HG02571 (cell line): ENCODE results near the gene RNF32.
A peak's percentile ranks its signal among the peaks of the same experiment; 100 is the strongest.

Experiments
- ATAC-seq: cut with Tn5 transposase; IDR thresholded peaks from one replicate; pipeline ENCODE4 v1.9.1; 2021; ENCODE audit warnings: mild to moderate bottlenecking, moderate library complexity; ENCODE audit not compliant: unreplicated experiment

Gene RNF32

DNA sequence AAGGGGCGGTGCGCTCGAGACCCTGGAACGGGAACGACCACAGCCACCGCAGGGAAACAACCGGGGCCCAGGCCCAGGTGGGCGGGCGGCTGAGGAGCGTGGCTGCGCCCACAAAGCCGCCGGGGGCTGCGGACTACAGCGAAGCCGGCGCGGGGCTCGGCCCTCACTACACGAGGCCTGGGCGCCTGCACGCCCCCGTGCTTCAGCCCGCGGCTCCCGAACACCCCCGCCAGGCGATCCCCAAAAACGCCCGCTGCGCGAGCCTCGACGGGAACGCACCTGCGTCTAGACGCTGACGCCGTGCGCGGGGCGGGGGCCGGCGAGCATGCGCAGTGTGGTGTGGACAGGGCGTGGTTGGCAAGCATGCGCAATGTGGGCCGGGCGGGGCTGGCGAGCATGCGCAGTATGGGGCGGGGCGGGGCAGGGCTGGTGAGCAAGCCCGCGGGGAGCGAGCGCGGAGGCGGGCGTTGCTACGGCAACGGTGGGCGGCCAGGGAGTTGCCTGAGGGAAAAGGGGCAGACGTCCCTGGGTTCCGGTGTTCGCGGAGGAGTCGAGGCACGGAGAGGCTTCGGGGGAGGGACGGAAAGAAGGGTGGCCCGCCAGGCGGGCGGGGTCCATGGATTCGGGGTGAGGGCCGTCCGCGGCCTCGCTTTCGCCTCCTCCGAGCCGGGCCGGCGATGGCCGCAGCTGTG is at the start of gene RNF32:
Gene RNF32, plus strand, starts transcription at position 518 of the 692 bp plus-strand sequence. CDS start 3,104 bp downstream, outside the sequence.
- peak; percentile 83 for ATAC-seq

DNA sequence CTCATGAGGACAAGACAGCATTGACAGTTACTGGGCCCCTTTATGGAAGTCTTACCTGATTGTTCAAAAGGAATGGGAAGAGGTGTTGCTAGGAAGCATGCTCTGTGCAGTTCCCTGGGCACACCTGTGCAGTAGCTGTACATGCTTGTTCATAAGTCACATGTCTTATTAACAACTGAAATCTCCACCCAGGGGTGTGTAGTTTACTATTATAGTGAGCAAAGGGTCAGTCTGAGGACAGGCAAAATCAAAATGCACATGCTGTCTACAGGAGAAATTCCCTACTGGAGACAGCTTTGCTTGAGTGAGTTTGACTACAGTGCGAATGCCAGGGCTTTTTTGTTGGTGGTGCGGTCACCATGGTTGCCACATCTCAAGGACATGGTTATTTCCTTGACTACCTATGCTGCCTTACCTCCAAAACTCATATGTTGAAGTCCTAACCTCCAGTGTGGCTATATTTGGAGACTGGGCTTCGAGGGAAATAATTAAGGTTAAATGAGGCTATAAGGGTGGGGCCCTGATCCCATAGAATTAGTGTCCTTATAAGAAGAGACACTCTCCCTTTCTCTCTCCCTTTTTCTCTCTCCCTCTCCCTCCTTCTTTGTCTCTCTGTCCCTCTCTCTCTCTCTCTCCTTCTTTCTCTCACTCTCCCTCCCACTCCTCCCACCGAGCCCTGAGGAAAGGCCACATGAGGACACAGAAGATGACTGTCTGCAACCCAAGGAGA is 48.3 kb upstream of the RNF32 start:
- ATAC-seq, result no peak

DNA sequence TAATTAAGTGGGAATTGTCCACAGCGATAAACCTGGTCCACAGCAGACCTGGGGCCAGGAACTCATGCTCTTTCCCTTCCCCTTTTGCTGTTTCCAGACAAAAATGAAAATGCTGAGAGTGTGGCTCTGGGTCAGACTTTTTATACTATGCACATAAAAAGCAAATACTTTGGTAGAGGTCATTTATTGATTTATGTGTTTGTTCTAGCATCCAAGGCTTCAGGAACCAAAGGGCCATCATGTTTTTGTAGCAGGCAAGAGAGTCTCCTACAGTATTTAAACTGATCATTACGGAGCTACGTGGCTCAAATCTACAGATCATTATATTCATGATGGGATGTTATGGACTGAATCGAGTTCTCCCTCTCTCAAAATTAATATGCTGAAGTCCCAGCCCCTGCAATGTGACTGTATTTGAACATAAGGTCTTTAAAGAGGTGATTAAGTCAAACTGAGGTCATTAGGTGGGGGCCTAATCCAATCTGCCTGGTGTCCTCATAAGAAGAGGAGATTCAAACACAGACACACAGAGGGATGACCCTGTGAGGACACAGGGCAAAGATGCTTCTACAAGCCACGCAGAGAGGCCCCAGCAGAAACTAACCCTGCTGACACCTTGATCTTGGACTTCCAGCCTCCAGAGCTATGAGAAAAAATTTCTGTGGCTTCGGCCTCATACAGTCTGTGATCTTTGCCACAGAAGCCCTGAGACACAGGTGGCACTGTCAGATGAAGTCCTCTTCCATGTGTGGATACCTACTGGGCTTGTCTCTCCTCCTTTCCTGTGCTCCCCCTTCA is 46.1 kb upstream of the RNF32 start:
- no peak for ATAC-seq

DNA sequence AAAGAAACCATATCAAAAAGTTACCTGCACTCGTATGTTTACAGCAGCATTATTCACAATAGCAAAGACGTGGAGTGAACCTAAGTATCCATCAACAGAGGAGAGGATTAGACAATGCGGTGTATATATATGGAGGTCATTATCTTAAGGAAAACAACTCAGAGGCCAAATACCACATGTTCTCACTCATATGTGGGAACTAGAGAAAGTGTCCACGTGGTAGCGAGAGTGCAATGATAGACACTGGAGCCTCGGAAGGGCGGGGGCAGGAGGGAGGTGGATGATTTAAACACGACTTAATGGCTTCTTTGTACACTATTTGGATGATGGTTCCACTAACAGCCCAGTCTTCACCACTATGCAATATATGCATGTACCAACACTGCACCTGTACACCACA is 40.1 kb upstream of the RNF32 start:
- no peak for ATAC-seq

DNA sequence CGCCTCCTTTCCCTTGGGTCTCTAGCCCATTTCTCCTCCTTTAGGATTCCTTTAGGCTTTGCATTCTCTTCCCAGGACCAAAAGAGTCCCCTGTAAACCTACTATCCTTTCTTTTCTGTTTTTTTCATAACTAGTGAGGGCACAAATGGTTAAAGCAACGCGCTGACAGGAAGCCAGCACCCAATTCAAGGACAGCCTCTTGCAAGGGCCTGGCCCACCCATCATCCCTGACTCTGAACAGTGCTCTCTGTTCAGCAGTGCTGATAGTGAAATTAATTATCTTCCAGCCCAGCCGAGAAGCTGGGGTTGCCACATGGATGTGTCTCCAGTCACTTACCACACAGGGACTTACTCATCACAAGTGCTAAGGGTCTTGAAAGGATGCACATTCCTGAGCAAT is 38.3 kb upstream of the RNF32 start:
- ATAC-seq, result no peak

DNA sequence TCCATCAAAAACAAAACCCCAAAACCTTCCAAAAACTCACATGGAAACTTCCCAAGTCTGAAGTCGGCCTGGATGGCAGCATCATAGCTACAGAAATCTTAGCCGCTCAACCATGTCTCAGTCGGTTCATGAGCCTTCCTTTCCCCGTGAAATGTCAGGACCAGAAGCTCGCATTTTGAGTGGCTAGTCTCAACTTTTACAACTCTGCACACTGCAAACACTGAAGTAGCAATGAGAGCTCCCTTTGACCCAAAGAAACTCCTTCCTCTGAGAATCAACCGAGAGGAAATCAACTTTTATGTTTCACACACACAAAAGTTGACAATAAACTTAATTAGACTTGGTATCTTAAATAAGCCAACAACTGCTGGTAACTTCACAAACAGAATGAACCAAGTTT is 37.6 kb upstream of the RNF32 start:
- ATAC-seq, result no peak

DNA sequence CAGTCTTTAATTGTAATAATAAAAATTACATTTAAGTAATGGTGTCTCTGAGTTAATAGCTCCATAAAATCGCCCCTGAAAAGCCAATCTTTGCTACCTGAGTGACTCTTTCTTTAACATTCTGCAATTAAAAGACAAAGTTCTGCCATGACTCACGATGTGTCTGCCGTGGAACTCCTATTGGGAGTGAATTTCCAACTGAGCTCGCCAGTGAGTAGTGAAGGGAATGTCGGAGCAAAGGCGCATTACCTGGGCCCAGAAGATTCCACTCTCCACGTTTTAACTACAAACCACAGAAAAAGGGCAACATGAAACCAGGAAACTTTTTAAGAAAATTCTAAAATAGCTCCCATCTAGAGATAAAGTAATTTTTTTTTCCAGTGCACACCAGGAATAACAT is 36.9 kb upstream of the RNF32 start:
- ATAC-seq, result no peak

DNA sequence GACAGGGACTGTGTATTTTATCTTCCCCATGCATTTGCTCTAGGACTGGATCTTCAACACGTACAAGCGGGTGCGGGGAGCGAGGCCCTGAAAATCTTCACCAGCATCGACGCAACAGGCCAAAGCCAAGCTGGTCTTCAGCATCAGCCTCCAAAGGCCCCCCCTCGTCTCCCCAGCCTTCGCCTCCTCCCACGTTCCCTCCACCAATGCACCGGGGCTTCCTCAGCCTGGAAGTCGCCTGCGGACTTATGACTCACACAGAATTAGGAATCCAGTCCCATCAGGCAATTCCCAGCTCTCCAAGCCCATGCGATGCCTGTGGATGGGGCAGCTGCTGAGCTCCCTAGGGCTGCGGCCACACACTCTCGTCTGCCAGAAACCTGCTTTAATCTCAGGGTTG is 36.3 kb upstream of the RNF32 start:
- no peak for ATAC-seq

DNA sequence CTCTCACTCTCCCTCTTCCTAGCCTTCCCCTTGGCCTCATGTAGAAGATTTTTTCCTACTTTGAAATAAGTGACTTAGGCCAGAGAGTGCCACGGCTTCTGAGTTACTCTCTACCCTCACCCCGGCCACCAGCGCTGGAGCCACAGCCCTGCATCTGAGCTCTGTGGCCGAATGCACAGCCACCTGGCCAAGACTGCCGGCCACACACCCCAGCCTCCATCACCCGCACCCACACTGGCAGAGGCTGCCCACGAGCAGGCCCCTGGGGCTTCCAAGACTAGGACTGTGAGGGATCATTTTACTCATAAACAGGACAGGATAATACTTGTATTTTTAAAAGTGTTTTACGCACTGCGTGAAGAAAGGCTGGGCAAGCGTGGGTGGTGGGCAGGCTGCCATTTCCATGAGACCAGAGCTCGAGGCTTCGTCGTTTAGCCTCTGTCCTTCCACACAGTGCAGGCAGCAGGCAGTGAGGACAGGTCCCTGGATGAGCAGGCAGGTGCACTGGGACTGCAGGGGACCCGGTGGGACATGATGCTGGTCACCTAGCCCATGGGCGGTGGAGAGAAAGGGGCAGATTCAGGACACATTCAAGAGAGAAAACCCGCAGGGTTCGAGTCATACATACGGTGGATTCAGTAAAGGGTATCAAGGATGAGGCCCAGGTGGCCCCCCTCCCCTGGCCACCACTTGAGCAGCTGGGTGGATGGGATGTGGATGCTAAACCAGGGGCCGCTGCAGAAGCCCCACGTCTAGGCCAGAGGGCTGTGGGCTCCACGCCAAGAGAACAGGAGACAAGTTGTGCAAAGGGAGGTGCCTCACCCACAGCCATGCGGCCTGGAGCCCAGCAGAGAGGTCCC is 35.5 kb upstream of the RNF32 start:
- ATAC-seq, result no peak

DNA sequence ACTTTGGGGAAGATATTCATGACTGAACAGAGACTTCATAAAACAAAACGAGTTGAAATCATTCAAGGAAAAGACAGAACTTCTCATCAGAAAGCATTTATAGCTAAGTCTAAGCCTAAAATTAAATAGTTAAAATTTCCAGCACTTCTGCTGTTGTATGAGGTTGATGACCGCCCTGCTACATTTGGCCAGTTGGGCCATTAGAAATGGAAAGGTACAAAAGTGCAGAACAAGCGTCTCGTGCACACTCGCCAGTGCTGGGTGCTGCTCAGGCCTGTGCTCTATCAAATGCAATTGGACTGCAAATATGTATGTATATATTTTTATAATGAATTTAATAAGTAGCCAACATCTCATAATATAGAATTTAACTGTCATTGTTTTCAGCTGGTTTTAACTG is 34.4 kb upstream of the RNF32 start:
- no peak for ATAC-seq

DNA sequence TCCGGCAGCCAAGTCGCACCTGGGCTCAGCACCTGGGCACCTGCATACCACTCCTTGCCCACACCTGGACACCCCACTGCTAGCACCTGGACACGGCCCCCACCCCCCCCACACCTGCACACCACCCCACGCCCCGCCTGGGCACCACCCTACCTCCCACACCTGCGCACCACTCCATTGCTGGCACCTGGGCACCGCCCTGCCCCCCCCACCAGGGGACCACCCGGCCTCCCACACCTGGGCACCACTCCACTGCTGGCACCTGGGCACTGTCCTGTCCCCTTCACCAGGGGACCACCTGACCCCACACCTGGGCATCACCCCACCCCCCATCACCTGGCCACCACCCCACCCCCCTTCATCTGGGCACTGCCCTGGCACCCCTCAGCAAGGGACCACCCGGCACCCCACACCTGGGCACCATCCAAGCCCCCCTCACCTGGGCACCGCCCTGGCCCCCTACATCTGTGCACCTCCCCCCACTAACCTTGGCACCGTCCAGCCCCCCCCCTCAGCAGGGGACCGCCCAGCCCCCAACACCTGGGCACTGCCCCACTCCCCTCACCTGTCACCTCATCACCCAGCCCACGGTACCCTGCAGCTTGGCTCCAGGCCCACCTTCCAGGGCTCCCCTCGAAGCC is 33.8 kb upstream of the RNF32 start:
- no peak for ATAC-seq

DNA sequence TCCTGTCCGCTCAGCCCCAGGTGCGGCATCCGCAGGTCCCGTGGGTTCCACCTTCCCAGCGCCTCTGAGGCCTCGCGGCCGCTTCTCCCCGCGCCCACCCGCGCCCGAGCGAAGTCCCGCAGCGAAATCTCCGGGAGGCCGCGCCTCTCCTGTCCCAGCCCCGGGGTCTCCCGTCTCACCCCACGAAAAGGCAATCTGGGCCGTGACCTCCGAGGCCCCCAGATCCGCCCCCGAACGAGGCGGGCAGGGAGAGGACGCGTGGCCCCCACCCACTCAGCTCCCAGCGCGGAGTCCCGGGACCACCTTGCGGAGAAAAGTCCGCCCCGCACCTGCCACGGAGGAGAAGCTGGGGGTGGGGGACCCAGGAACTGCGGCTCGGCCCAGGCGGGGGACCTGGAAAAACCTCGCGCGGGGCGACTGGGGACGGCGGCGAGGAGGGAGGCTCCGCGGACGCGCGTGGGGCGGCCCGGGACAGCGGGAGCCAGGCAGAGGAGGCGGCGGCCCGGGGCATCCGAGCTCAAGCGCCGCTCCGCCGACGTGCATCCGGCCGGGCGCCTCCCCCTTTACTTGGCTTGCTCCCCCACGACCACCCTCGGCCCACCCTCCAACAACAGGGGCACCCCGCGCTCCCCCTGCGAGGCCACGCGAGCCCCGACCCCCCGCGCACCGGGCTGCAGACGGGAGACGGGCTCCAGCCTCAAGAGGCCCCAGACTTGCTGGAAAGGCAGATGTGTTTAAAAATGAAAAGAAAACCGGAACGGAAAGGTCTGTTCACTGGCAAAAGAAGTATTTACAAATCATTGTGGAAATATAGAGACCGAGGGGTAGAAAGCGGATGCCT is 33.0 kb upstream of the RNF32 start:
- ATAC-seq, result no peak

DNA sequence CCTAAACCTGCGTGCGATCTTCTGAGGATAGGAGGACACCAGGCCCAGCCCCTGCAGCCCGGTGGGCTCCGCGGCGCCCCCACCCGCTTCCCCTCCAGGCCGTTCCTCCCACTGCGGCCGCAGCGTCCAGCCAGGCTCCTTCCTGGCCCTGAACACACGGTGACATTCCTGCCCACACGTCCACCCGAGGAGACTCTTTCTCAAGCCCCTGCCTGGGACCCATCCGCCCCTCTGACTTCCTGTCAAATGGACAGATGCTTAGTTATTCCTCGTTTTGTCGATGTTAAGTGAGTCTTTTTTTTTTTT is 32.4 kb upstream of the RNF32 start:
- ATAC-seq, result no peak

DNA sequence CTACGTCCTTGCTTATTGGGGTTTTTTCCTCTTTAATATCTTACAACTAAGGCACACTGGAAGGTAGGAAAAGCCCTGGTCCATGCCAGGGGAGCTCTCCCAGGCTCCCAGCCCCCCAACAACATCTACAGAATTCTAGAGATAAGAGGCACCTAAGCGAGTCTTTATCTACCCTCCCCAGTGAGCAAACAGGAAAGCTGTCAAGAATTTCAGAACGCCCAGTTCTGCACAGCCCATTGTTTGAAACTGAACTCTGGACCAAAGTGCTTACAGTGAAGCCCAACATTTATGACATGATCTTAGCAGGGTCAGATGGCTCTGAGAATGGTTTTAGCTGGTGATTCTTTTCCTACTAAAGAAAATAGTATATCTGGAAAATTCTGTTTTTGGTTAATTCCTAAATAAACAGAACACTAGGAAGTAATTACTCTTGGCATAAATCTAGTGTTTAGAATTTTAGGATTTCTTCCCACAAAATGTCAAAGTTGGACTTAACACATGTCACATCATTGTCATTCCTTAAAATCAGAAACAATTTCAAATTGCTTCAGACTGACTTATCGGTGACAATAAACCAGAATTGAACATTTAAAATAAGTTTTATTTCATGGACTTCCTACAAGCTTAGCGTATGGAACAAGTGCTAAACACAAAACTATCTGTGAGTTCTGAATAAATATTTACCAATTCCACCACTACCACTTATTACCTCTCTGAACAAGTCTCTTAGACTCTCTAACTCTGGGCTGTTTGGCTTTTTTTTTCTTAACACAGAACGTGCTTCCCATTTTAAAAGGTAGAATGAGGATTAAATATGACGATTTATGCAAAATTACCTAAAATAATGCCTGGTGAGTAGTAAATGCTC is 31.3 kb upstream of the RNF32 start:
- no peak for ATAC-seq

DNA sequence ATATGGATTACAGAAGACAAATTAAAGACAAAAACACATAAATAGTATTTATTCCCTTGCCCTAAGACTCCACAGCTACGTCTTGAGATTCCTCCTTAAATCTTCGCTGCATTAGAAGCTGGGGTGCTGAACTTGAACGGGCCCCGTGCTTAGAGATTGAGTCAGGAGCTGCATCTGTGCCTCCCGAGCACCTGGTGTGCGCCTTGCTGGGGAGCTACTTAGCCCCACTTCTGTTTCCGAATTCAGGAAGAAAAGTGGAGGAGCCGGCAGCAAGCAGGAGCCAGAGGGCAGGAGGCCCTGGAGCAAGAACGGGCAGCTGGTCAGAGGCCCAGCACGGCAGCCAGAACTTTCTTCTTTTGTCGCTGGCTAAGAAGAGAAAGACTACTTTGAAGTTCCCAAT is 30.4 kb upstream of the RNF32 start:
- ATAC-seq, result no peak

DNA sequence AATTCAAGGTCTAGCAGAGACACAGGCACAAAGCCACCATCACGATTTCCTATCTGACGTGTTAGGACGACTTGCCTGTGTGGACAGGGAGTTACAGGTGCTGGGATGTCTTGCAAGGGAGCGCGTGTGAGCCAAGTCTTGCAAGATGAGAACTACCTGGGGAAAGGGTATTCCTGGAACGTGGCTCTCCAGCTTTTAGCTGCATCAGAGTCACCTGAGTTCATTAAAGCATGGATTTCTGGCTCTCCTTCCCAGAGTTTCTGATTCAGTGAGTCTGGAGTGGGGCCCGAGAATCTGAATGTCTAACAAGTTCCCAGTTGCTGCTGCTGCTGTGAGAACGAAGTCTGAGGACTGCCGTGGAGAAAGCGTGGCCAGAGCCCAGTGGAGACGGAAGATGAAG is 30.0 kb upstream of the RNF32 start:
- ATAC-seq, result no peak

DNA sequence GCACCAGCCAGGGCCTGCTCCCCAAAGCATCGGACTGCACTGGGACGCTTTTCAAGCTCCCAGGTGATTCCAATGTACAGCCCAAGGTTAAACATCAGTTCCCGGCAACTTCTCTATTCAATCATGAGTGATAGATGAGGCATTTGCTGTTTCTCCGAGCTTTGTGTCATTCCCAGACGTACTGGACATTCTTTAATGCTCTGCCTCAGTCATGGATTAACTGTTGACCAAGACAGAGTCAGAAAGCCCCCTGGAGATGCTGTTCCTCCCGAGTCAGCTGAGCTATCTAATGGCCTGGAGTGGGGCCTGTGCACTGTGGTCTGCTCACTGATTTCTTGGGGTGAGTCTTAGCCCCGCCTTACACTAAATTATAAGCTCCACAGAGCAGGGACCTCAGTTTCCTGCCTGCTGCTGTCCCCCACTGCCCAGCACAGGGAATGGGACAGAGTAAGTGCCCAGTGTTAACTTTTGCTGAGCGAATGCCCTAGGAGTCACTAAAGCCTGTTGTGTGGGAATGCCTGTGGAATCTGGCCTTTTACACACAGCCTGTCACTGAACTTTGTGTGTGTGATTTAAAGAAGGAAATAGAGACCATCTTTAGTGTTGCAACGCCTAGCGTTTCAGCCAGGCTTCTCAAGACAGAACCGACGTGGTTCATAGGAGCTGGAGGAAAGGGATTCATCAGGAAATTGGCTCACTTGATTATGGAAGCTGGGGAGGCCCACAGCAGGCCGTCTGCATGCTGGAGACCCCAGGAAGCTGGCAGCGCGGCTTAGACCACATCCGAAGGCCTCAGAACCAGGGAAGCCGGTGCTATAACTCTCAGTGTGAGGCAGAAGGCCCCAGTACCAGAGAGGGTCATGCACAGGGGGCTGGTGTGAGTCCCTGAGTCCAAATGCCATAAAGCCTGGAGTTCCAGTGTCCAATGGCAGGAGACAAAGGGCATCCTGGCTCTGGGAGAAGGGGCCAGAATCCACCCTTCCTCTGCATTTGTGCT is 29.3 kb upstream of the RNF32 start:
- no peak for ATAC-seq

DNA sequence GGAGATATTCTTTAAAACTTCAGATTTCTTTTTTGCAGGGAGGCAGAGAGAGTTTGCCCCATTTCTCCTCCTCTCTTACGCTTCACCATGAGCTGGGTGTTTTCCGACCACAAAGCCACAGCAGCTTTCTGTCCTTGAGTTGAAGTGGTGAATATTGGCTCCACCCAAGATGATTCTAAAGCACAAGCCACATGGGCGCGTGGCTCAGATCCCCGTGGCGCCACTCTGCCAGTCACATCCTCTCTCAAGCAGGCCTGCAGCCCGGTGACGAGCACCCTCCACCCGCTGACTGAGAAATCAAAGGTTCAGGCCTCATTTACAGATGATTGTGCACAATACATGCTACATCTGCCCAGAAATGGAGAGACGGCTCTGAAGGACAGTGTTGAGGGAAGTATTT is 27.6 kb upstream of the RNF32 start:
- ATAC-seq, result no peak
